Activated CD4-positive, CD25-positive, alpha-beta regulatory T cell treated with anti-CD3 and anti-CD28 coated beads, Interleukin-2, amount 50 U/mL, for 16 hours (primary cell): ENCODE measurements around the gene KIAA2012.

Experiments
- DNase-seq: peaks from one replicate; pipeline ENCODE4 v3.0.0-alpha.2; 2020; ENCODE audit warnings: low read depth, low spot score

Gene KIAA2012

DNA sequence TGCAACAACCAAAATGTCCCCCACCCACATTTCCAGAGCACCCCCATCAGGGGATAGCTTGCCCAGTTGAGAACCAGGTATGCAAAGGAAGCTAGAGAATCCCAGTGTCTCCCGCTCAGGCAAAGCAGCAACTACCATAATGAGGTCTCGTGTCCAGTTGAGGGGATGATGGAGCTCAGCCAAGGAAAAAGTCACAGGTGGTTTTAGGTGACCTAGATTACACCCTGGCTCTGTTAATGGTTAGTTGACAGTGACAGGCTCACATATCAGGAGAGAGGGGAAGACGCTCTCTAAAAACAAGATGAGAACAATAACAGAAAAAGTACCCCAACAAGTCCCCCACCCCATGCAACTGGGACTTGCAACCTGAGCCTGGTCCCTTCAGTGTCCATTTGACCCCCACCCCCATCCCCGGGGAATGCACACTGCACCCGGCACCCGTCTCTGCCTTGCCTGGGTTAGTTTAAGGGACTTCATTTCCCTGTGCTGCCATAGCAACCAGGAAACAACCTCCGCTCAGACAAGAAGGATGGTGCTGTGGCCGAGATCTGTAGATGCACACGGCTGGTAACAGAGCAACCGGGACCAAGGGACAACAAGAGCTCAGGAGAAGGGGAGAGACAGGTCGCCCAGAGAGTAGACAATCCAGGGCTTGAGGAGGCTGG lies at the start of gene KIAA2012:
KIAA2012 (plus strand) TSS at position 519 of the 665 bp plus-strand sequence. CDS start 373 bp downstream, outside the sequence.
- no peak for DNase-seq

GRCh38 chr2:202023904-202024266 lies 49.2 kb upstream of the KIAA2012 start:
- no peak for DNase-seq

GRCh38 chr2:202024871-202025270 lies 48.2 kb upstream of the KIAA2012 start:
- DNase-seq: no peak

DNA sequence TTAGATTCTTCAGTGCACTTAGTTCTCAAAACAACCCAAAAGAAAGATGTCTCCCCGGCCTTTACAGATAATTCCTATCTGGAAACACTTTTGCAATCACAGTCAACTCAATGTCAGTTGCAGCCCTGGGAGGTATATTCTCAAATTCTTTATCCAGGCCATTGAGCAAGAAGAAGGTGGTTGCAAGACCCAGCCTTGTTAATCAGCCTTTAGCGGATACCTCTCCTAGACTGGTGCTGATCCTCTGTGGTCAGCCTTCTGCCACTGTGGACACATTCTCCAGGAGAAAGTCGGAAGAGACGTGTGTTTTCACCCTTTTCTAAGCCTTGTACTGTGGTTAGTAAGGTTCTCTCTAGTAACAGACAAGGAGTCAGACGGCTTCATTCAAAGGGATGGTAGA lies 47.2 kb upstream of the KIAA2012 start:
- DNase-seq: no peak

GRCh38 chr2:202026507-202026906 lies 46.5 kb upstream of the KIAA2012 start:
- DNase-seq: no peak

GRCh38 chr2:202030691-202031090 lies 42.4 kb upstream of the KIAA2012 start:
- no peak for DNase-seq

- DNase-seq: no peak
These were observed 41.7 kb upstream of the KIAA2012 start for GRCh38 chr2:202031246-202031951.

DNA sequence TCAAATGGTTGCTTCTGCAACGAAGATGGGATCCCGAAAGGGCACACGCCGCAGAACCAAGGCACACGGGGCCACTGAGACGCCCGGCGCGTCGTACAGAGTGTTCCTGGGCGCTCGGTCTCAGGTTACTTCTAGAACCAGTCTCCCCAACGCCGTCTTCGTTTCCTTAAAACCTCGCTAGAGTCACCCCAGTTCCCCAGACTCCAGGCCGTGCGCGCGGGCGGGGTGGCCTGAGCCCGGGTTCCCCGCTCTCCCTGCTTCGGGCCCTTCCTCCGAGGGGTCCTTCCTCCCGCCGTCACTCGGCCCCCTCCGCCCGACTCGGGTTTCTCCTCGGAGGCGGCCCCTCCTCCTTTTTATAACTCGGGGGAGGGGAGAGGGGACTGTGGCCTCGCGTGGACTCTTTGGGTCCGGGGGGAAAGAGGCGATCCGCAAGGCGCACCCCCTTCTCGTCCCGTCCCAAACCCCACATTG lies 40.2 kb upstream of the KIAA2012 start:
- DNase-seq: no peak

GRCh38 chr2:202033317-202034248 lies 39.5 kb upstream of the KIAA2012 start, which contains the start of gene FZD7:
TSS of gene FZD7 (plus strand) at chr2:202033855. CDS start at chr2:202034648, 793 bp downstream.
- DNase-seq: peak; percentile 67

GRCh38 chr2:202034249-202035088 lies 38.6 kb upstream of the KIAA2012 start:
- no peak for DNase-seq

GRCh38 chr2:202035089-202035940 lies 37.7 kb upstream of the KIAA2012 start:
- DNase-seq: no peak

DNA sequence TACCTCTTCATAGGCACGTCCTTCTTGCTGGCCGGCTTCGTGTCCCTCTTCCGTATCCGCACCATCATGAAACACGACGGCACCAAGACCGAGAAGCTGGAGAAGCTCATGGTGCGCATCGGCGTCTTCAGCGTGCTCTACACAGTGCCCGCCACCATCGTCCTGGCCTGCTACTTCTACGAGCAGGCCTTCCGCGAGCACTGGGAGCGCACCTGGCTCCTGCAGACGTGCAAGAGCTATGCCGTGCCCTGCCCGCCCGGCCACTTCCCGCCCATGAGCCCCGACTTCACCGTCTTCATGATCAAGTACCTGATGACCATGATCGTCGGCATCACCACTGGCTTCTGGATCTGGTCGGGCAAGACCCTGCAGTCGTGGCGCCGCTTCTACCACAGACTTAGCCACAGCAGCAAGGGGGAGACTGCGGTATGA lies 37.1 kb upstream of the KIAA2012 start:
- DNase-seq: no peak

GRCh38 chr2:202036601-202037037 lies 36.4 kb upstream of the KIAA2012 start:
- DNase-seq: no peak

GRCh38 chr2:202037086-202037485 lies 36.0 kb upstream of the KIAA2012 start:
- no peak for DNase-seq

DNA sequence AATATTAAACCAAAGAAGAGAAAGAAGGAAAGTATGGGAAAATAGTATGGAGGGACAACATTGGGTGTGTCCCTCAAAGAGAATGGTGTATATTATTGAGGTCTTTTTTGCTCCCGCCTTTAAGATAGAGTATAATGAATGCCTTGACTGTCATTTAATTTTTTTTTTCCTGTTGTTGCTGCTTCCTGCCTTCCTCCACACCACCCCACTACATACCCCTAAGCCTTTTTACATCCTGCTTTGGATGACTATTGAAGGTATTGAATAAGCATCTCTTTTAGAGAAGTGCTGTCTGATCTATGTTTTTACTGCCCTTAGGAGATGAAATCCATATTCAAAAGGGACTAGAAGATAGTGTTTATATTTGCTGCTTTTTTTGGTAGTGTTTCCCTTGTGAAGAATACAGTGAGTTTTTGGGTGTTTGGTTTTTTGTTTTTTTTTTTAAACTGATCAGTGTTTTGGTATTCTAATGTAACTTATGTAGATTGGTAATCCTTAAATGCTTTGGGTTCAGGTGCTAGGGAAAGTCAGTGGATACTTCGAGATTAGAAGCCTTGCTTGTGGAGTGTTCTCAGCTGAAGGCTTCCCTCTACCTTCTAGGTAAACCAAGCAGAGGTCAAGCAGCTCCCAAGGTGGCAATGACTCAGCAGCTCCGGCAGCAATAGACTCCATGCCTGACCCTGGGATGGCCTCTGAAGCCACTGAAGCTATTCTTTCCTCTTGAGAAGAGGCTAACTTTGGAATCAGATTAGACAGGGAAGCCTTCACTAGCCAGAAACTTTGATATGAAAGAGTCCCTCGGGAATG lies 34.4 kb upstream of the KIAA2012 start:
- no peak for DNase-seq

GRCh38 chr2:202039278-202040078 lies 33.6 kb upstream of the KIAA2012 start:
- DNase-seq: no peak

DNA sequence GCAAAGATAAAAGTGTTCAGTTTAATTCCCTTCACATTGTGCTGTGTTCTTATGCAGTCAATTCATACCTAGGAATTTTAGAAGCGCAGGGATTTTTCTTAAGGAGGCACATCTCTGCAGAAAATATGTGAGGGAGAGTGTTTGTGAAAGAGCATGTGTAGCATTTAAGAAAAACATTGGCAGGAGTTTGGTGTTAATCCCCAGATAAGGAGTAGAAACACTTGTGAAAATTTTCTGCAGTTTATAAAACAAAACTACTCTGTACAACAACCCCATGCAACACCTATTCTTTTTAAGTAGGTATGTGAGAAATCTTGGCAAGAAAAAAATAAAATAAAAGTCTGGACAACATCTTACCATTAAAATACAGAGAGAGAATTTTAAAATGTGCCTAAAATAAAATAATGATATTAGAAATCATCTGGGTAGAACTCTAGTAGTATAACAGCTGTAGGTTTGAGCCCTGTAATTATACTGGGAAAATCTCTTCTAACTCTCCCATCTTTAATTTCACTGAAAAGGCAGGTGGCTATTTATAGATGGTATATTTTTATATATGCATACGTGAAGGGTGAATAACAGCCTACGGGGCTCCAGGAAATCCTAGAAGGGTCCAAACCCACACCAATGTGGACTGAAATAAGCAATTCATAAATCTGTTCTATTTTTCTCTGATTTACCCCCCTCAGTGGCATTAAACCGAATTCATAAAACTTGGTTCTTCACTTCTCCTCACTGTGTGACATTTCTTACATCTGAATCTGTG lies 32.8 kb upstream of the KIAA2012 start:
- DNase-seq: no peak

DNA sequence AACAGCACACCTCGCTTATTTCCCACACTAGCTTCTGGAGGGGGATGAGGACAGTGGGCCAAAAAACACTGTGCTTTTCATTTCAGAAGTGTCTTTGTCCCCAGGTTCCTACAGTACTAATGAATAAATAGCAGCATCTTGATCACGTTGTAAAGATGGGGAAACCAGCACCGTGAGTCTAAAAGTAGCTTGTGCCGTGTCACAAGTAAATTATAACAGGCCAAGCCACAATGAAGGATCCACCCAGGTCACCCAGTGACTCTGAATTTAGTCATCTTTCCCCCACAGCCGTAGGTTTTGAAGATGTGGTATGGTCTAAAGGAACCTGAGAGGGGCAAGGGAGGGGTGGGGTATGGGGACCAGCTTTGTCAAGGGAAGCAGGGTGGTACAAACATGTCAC lies 30.6 kb upstream of the KIAA2012 start:
- DNase-seq: no peak
